Panc1 (cell line): ENCODE data around the gene SUGCT. TPM values are rescaled to one million over a fixed set of nuclear protein-coding genes. Genes with fewer than 3 reads are reported as not detected.

ENCODE experiments used
- ATAC-seq: fragments of 200-7000 bp; cut with Tn5 transposase; 2 replicates; pipeline ENCODE4 v1.9.1; 2020; ENCODE audit warnings: mild to moderate bottlenecking, moderate library complexity
- BruUV-seq: library from RNA; stranded (reverse); fragments of 400-500 nt; replicated peaks from 2 replicates; lab custom pipeline; 2021; lab: Mats Ljungman, UMichigan
- CTCF ChIA-PET: fragments of 300-600 bp; sonication (Branson Sonifier 250); formaldehyde crosslinking; loops from one replicate; lab custom pipeline; 2022; ENCODE audit warnings: antibody characterized with exemption; lab: Charles Lee
- POLR2A ChIA-PET: fragments of 300-600 bp; sonication (Branson Sonifier 250); formaldehyde crosslinking; loops from one replicate; lab custom pipeline; 2022; ENCODE audit warnings: antibody characterized with exemption; lab: Charles Lee
- DNase-seq: peaks from one replicate; pipeline ENCODE4 v3.0.0-alpha.2; 2010; ENCODE audit warnings: low read depth, low spot score
- H3K27ac ChIP-seq: 2 replicates; pipeline ENCODE4 v1.5.1; 2011; ENCODE audit warnings: mild to moderate bottlenecking, low read length, inconsistent platforms
- H3K27me3 ChIP-seq: fragments of 200-500 bp; sonication (Bioruptor generic); 2 replicates; pipeline ENCODE4 v1.6.0; 2014; ENCODE audit warnings: low read length, inconsistent platforms; ENCODE audit not compliant: control insufficient read depth, insufficient read depth
- H3K36me3 ChIP-seq: fragments of 200-500 bp; sonication (Bioruptor generic); 2 replicates; pipeline ENCODE4 v1.5.1; 2014; ENCODE audit warnings: inconsistent platforms, mild to moderate bottlenecking, low read length, moderate library complexity; ENCODE audit not compliant: control insufficient read depth, insufficient read depth
- H3K4me1 ChIP-seq: 2 replicates; pipeline ENCODE4 v1.5.1; 2011; ENCODE audit warnings: inconsistent platforms, mild to moderate bottlenecking, low read length, moderate library complexity; ENCODE audit not compliant: control insufficient read depth, insufficient read depth
- H3K4me3 ChIP-seq, 2 experiments: 2 replicates each; pipeline ENCODE4 v1.5.1; 2011 to 2012; ENCODE audit warnings: low read depth in 2 of 2, low read length in 2 of 2, mild to moderate bottlenecking in 2 of 2, inconsistent platforms in 1 of 2, moderate library complexity in 1 of 2
- H3K9me3 ChIP-seq: fragments of 200-500 bp; sonication (Bioruptor generic); 2 replicates; pipeline ENCODE4 v1.5.1; 2014; ENCODE audit warnings: low read depth, mild to moderate bottlenecking, inconsistent platforms, low read length, moderate library complexity; ENCODE audit not compliant: control insufficient read depth, insufficient read depth
- CTCF ChIP-seq: fragments of 450-650 bp; IDR thresholded peaks from 2 replicates; pipeline ENCODE4 v1.5.1; 2017; ENCODE audit warnings: mild to moderate bottlenecking
- POLR2AphosphoS5 ChIP-seq: IDR thresholded peaks from 2 replicates; pipeline ENCODE4 v1.6.1; 2012; ENCODE audit warnings: mild to moderate bottlenecking, low read depth, low read length, moderate library complexity
- SIN3A ChIP-seq: IDR thresholded peaks from 2 replicates; pipeline ENCODE4 v1.6.1; 2012; ENCODE audit warnings: low read depth, mild to moderate bottlenecking, low read length, moderate library complexity, borderline replicate concordance; ENCODE audit not compliant: insufficient read depth
- TCF7L2 ChIP-seq: IDR thresholded peaks from 2 replicates; pipeline ENCODE4 v1.6.1; 2011; ENCODE audit warnings: mild to moderate bottlenecking, low read depth, low read length, inconsistent platforms
- in situ Hi-C: cut with HindIII; loops from 2 replicates; pipeline ENCODE4 v1.10.0; 2016; ENCODE audit warnings: low sequenced_read_pairs, low pct_unique_long_range_greater_than_20kb
- intact Hi-C: fragments of 100-400 bp; cut with micrococcal nuclease; formaldehyde crosslinking; loops from one replicate; pipeline ENCODE4 v1.10.0; 2022; ENCODE audit not compliant: unreplicated experiment
- total RNA-seq: library from RNA; stranded (reverse); gene quantifications from one replicate; pipeline ENCODE4 v1.2.1, GENCODE V29; 2021; ENCODE audit not compliant: unreplicated experiment
- TF ChIP-seq, protein P1 (sequence below), 2 experiments: IDR thresholded peaks; 2 replicates each; pipeline ENCODE4 v1.6.1; 2011 to 2012; ENCODE audit warnings: low read depth in 2 of 2, control low read depth in 1 of 2, low read length in 1 of 2, mild to moderate bottlenecking in 1 of 2, moderate library complexity in 1 of 2; ENCODE audit not compliant: insufficient read depth in 1 of 2

The SUGCT gene
- total RNA-seq, 1 experiment from 2014 or later: 3.1 TPM

- Histone ChIP-seq H3K27me3 (no peaks in the 10 kb centered on the region), H3K4me3 (no peak overlapping the region), H3K36me3 (no peaks in the 10 kb centered on the region), H3K27ac (no peak overlapping the region), H3K9me3 (no peaks in the 10 kb centered on the region), H3K4me1 (no peaks in the 10 kb centered on the region)
- CTCF ChIA-PET: no interaction called here
- in situ Hi-C loops (no loop called here), intact Hi-C loops (no loop called here)
- no peak for TF ChIP-seq SIN3A
- TF ChIP-seq CTCF: no peak
- TF ChIP-seq, protein P1, sequence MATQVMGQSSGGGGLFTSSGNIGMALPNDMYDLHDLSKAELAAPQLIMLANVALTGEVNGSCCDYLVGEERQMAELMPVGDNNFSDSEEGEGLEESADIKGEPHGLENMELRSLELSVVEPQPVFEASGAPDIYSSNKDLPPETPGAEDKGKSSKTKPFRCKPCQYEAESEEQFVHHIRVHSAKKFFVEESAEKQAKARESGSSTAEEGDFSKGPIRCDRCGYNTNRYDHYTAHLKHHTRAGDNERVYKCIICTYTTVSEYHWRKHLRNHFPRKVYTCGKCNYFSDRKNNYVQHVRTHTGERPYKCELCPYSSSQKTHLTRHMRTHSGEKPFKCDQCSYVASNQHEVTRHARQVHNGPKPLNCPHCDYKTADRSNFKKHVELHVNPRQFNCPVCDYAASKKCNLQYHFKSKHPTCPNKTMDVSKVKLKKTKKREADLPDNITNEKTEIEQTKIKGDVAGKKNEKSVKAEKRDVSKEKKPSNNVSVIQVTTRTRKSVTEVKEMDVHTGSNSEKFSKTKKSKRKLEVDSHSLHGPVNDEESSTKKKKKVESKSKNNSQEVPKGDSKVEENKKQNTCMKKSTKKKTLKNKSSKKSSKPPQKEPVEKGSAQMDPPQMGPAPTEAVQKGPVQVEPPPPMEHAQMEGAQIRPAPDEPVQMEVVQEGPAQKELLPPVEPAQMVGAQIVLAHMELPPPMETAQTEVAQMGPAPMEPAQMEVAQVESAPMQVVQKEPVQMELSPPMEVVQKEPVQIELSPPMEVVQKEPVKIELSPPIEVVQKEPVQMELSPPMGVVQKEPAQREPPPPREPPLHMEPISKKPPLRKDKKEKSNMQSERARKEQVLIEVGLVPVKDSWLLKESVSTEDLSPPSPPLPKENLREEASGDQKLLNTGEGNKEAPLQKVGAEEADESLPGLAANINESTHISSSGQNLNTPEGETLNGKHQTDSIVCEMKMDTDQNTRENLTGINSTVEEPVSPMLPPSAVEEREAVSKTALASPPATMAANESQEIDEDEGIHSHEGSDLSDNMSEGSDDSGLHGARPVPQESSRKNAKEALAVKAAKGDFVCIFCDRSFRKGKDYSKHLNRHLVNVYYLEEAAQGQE (IDR thresholded peaks at IDR 0.05; ENCODE audit: insufficient read depth in 1 of 2, low read depth in 2 of 2, low read length in 1 of 2): no peak
- no peak for TF ChIP-seq TCF7L2
- no peak for TF ChIP-seq POLR2AphosphoS5
- DNase-seq: no peak
- ATAC-seq: no peak
- POLR2A ChIA-PET: interaction anchor here (0.6 kb wide), 1 partner anchor 8 kb away, joined by 4 read pairs; no protein-coding TSS in a partner anchor
- BruUV-seq: no TSS peak
These were observed 447.7 kb downstream of the SUGCT start for GRCh38 chr7:40582539-40582938.

- in situ Hi-C loops (no loop called here), intact Hi-C loops (no loop called here)
- ChIA-PET CTCF (no interaction called here), POLR2A (no interaction called here)
- H3K27me3 ChIP-seq: no peaks in the 10 kb centered on the region
- no peaks in the 10 kb centered on the region for H3K36me3 ChIP-seq
- no peaks in the 10 kb centered on the region for H3K9me3 ChIP-seq
- BruUV-seq: no TSS peak
- ATAC-seq: no peak
- H3K27ac ChIP-seq: no peak overlapping the region
- no peak overlapping the region for H3K4me3 ChIP-seq
- no peak for DNase-seq
- H3K4me1 ChIP-seq: no peaks in the 10 kb centered on the region
- TF ChIP-seq SIN3A (no peak), CTCF (no peak), POLR2AphosphoS5 (no peak)
These were observed 449.1 kb downstream of the SUGCT start for GRCh38 chr7:40583667-40584444.
